ENCODE results near the gene CCDC14.
"Not testable (repeated sequence)": the region's sequence is repeated elsewhere in the genome, so short reads cannot be mapped to it uniquely, and the experiment has no call there.

Gene CCDC14

DNA sequence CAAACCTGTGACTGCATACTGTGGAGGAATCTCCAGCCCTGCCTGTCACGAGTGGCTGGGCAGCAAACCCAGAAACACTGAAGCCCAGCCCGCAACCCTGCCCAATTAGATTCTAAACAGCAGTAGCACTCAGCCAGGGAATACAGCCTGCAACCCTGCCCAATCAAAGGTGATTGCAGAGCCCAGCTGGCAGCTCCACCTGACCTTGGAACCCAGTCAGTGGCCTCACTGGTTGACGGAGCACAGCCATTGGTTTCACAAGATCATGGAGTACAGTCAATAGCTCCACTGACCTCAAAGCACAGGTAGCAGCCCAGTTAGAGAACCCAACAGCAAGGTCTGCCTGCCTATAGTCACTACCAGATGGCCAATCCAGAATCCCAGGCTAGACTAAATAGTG lies 41.7 kb downstream of the CCDC14 start:
- no peak overlapping the region for H3K4me3 ChIP-seq (ENCODE audit: low read depth, low read length)
- TF ChIP-seq, protein P1, sequence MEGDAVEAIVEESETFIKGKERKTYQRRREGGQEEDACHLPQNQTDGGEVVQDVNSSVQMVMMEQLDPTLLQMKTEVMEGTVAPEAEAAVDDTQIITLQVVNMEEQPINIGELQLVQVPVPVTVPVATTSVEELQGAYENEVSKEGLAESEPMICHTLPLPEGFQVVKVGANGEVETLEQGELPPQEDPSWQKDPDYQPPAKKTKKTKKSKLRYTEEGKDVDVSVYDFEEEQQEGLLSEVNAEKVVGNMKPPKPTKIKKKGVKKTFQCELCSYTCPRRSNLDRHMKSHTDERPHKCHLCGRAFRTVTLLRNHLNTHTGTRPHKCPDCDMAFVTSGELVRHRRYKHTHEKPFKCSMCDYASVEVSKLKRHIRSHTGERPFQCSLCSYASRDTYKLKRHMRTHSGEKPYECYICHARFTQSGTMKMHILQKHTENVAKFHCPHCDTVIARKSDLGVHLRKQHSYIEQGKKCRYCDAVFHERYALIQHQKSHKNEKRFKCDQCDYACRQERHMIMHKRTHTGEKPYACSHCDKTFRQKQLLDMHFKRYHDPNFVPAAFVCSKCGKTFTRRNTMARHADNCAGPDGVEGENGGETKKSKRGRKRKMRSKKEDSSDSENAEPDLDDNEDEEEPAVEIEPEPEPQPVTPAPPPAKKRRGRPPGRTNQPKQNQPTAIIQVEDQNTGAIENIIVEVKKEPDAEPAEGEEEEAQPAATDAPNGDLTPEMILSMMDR (IDR thresholded peaks at IDR 0.05; ENCODE audit: borderline replicate concordance, insufficient read depth, low read depth, low read length) = no peak

DNA sequence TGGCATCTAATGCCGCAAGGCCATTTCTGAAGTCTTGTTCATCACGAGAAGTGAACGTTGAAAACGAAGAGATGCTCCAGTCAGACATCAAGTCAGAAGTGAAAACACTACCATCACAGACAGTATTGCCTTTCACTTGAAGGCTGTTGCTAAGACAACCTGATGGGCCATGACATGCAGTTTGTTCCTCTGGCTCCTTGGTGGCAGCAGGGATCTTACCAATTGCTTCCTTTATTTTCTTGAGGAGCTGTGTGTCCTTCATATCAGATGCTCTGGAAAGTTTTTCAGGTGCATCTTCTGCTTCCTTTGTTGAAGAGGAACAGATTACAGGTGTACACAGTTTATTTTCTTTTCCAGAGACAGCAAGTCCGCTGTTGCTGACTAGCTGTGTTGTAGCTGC lies 46.2 kb downstream of the CCDC14 start:
- TF ChIP-seq, protein P1 (IDR thresholded peaks at IDR 0.05; ENCODE audit: borderline replicate concordance, insufficient read depth, low read depth, low read length) = no peak
- H3K4me3 ChIP-seq (ENCODE audit: low read depth, low read length) = no peak overlapping the region

DNA sequence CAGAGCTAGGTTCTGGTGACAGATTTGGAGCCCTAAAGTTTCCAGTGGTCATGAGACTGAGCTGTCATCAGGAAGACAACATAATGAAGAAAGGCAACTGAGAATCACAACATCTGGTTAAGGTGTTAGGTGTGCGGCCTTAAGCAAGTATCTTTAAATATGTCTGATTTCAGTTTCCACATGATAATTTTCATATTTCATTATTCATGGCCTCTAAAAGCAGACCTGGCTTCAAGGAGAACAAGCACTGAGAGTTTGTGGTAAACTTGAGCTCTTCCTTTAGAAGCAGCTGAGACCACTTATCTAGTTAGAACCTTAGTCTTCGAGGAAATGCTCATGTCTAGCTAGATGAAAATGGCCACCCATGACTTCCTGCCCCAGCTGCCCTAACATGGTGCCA lies 51.2 kb downstream of the CCDC14 start:
- TF ChIP-seq, protein P1 (IDR thresholded peaks at IDR 0.05; ENCODE audit: borderline replicate concordance, insufficient read depth, low read depth, low read length) = no peak
- H3K4me3 ChIP-seq (ENCODE audit: low read depth, low read length) = no peak overlapping the region

DNA sequence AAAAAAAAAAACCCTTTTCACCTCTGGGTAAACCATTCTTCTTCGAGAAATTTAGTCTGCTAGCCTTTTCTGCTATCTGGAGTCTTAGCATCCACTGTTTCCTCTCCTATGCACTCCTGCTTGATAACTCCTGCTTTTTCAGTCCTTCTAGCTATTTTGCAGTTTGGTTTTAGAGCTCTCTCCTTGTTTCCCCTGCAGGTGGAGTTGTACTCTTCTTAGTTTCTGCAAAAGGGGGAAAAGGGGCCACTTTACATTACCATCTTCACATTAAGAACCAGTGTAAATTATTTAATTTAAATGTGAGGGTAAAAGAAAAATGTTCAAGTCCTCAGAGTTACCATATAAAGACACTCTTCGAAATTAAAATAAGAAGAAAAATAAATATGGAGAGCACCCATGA lies 53.3 kb downstream of the CCDC14 start:
- no peak overlapping the region for H3K4me3 ChIP-seq (ENCODE audit: low read depth, low read length)
- TF ChIP-seq, protein P1 (IDR thresholded peaks at IDR 0.05; ENCODE audit: borderline replicate concordance, insufficient read depth, low read depth, low read length) = no peak

DNA sequence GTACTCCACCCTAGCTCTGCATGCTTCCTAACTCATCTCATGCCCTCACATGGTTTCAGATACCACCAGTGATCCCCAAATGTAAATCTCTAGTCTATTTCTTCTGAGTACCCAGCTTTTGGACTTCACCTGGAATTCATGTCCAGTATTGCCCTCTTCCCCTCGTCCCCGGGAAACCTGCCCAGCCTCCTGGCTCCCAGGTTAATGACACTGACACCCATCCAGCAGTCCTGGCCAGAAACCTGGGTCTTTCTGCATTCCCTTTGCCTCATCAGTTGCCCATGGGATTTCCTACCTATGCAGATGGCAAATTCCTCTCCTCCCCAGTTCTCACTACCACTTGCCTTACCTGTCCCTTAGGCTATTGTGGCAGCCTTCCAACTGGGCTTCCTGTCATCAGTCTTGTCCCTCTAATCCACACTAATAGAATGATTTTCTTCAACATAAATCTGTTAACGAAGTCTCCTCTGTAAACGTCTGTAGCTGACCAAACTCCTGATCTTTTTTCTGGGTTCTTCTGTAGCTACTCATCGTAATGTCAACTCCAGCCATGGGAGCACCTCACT lies 61.6 kb downstream of the CCDC14 start:
- no peak overlapping the region for H3K4me3 ChIP-seq (ENCODE audit: low read depth, low read length)
- TF ChIP-seq, protein P1 (IDR thresholded peaks at IDR 0.05; ENCODE audit: borderline replicate concordance, insufficient read depth, low read depth, low read length) = no peak

DNA sequence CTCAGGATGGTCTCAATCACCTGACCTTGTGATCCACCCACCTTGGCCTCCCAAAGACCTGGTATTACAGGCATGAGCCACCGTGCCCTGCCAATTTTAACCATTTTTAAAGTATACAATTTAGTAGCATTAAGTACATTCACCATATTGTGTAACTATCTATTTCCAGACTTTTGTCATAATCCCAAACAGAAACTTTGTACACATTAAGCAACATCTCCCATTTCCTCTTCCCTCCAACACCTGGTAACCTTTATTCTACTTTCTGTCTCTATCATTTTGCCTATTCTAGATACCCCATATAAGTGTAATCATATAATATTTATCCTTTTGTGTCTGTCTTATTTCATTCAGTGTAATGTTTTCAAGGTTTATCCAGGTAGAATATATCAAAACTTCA lies 68.0 kb downstream of the CCDC14 start:
- no peak overlapping the region for H3K4me3 ChIP-seq (ENCODE audit: low read depth, low read length)
- TF ChIP-seq, protein P1 (IDR thresholded peaks at IDR 0.05; ENCODE audit: borderline replicate concordance, insufficient read depth, low read depth, low read length) = no peak

DNA sequence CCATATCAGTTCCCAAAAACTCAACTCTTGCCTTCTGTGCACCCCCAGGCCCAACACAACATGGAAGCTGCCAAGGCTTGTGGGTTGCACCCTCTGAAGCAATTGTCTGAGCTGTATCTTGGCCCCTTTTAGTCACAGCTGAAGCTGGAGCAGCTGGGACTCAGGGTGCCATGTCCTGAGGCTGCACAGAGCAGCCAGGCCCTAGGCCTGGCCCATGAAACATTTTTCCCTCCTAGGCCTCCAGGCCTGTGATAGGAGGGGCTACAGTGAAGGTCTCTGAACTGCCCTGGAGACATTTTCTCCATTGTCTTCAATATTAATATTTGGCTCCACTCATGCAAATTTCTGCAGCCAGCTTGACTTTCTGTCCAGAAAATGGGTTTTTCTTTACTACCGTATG lies 68.8 kb downstream of the CCDC14 start:
- TF ChIP-seq, protein P1 (IDR thresholded peaks at IDR 0.05; ENCODE audit: borderline replicate concordance, insufficient read depth, low read depth, low read length) = no peak
- H3K4me3 ChIP-seq (ENCODE audit: low read depth, low read length) = no peak overlapping the region

DNA sequence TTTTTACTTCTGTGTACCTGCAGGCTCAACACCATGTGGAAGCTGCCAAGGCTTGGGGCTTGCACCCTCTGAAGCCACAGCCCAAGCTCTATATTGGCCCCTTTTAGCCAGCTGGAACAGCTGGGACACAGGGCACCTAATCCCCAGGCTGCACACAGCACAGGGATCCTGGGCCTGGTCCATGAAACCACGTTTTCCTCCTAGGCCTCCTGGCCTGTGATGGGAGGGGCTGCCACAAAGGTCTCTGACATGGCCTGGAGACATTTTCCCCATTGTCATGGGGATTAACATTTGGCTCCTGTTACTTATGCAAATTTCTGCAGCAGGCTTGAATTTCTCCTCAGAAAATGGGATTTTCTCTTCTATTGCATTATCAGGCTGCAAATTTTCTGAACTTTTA lies 70.0 kb downstream of the CCDC14 start:
- H3K4me3 ChIP-seq (ENCODE audit: low read depth, low read length) = not testable (repeated sequence)

DNA sequence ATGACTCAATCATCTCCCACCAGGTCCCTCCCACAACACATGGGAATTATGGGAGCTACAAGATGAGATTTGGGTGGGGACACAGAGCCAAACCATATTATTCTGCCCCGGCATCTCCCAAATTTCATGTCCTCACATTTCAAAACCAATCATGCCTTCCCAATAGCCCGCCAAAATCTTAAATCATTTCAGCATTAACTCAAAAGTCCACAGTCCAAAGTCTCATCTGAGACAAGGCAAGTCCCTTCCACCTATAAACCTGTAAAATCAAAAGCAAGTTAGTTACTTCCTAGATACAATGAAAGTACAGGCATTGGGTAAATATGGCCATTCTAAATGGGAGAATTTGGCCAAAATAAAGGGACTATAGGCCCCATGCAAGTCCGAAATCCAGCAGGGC lies 70.9 kb downstream of the CCDC14 start:
- not testable (repeated sequence) for H3K4me3 ChIP-seq (ENCODE audit: low read depth, low read length)

Data from GM12875 (cell line).